Gastrocnemius medialis (tissue), 4 donors: Measurements from ENCODE around the gene CUEDC2. TPM values are rescaled to one million over a fixed set of nuclear protein-coding genes. Genes with fewer than 3 reads are reported as not detected.

Experiments
- ATAC-seq, 2 donors: fragments of 150-250 bp; one replicate each; pipeline ENCODE4 v1.9.1; 2016
- DNase-seq, 2 donors: peaks; one replicate each; pipeline ENCODE4 v3.0.0-alpha.2; 2019
- H3K27ac ChIP-seq, 4 donors: fragments of 200-600 bp; sonication (generic); 1 replicate in 1 of 4; 2 replicates in 3 of 4; pipeline ENCODE4 v1.5.1; 2016 to 2018; ENCODE audit warnings: mild to moderate bottlenecking in 2 of 4, moderate library complexity in 1 of 4
- H3K27me3 ChIP-seq, 3 donors: fragments of 200-600 bp; sonication (generic) in 2 of 3; 1 replicate in 1 of 3; 2 replicates in 2 of 3; pipeline versions ENCODE4 v1.5.1 to v1.6.0; 2016 to 2019; ENCODE audit warnings: mild to moderate bottlenecking in 1 of 3, moderate library complexity in 1 of 3
- H3K36me3 ChIP-seq, 2 donors: fragments of 200-600 bp; sonication (generic) in 1 of 2; one replicate each; pipeline ENCODE4 v1.5.1; 2017 to 2018
- H3K4me1 ChIP-seq, 2 donors: fragments of 200-600 bp; sonication (generic) in 1 of 2; one replicate each; pipeline ENCODE4 v1.5.1; 2016 to 2017; ENCODE audit warnings: mild to moderate bottlenecking in 2 of 2
- H3K4me3 ChIP-seq, 4 donors: fragments of 200-600 bp; sonication (generic) in 3 of 4; 1 replicate in 1 of 4; 2 replicates in 3 of 4; pipeline ENCODE4 v1.5.1; 2016 to 2019; ENCODE audit warnings: mild to moderate bottlenecking in 2 of 4
- H3K9me3 ChIP-seq, 3 donors: fragments of 200-600 bp; sonication (generic) in 2 of 3; 1 replicate in 1 of 3; 2 replicates in 2 of 3; pipeline ENCODE4 v1.5.1; 2016 to 2019
- POLR2A ChIP-seq, 2 donors: fragments of 450-650 bp; IDR thresholded peaks; one replicate each; pipeline ENCODE4 v1.6.1; 2017; ENCODE audit warnings: antibody characterized with exemption in 2 of 2, mild to moderate bottlenecking in 2 of 2, moderate library complexity in 2 of 2
- in situ Hi-C, 4 donors: fragments of 200-750 bp; cut with MboI; loops; one replicate each; pipeline versions ENCODE4 v1.15.0 to v1.8.0; 2017; ENCODE audit warnings: low sequenced_read_pairs in 4 of 4
- intact Hi-C: fragments of 100-400 bp; cut with DNase I; formaldehyde crosslinking; loops from one replicate; pipeline ENCODE4 v1.15.1; 2023; ENCODE audit warnings: low total_unique reads
- total RNA-seq, 4 donors: library from RNA; depleted of rRNA; stranded (reverse); fragments of >200 nt; gene quantifications; one replicate each; pipeline versions ENCODE4 v1.1.0 to v1.2.3, GENCODE V29; 2016
- TF ChIP-seq, protein P1 (sequence below), 5 experiments: fragments of 450-650 bp in 3 of 5; fragments of 200-600 bp in 2 of 5; sonication (generic) in 2 of 5; IDR thresholded peaks in 4 of 5; conservative IDR thresholded peaks in 1 of 5; 1 replicate in 4 of 5; 2 replicates in 1 of 5; pipeline ENCODE4 v1.5.1; 2016 to 2019; ENCODE audit warnings: antibody characterized with exemption in 5 of 5, mild to moderate bottlenecking in 3 of 5, moderate library complexity in 3 of 5

The CUEDC2 gene
- total RNA-seq, 4 donors from 2014 or later = 51.6 to 83.1 (median 70.2) TPM

DNA sequence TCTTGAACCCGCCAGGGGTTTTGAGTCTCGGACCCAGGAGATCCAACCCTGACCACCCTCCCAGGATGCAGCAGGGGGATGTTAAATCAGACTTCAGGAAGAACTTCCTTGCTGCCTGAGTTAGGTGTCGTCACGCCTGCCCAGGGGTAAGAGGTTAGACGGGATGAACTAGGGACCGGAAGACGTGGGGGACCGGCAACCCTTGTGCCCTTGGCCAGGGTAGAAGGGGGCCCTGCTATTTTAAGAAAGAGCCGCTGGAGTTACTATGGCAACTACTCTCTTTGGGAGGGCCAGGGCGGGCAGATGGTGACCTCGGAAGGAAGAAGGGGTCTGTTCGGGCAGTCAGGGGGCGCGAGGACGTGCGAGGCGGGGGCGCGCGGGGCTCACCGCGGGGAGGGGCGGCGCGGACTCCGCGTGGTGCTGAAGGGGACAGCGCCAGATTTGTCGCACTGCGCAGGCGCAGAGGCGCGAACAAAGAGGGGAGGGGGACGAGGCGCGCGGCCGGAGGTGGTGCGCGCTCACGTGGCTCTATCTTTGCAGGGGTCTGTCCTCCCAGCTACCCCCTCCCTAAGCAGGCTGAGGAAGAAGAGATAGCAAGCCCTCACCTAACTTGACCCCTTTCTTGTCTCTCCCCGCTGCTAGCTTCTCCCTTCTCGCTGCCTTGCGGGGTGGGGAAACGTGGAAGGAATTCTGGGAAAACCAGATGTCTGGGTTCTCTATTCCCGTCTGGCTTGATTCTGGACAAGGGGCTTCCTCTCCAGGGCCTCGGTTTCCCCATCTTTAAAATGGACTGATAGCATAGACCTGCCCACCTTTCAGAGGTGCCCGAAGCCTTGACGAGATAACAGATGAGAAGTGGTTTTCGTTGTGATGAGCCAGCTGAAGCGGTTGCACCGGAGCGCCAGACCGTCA lies 12.8 kb downstream of the CUEDC2 start:
- ATAC-seq = no peak
- no peak for TF ChIP-seq POLR2A (IDR thresholded peaks at IDR 0.05)
- TF ChIP-seq, protein P1, sequence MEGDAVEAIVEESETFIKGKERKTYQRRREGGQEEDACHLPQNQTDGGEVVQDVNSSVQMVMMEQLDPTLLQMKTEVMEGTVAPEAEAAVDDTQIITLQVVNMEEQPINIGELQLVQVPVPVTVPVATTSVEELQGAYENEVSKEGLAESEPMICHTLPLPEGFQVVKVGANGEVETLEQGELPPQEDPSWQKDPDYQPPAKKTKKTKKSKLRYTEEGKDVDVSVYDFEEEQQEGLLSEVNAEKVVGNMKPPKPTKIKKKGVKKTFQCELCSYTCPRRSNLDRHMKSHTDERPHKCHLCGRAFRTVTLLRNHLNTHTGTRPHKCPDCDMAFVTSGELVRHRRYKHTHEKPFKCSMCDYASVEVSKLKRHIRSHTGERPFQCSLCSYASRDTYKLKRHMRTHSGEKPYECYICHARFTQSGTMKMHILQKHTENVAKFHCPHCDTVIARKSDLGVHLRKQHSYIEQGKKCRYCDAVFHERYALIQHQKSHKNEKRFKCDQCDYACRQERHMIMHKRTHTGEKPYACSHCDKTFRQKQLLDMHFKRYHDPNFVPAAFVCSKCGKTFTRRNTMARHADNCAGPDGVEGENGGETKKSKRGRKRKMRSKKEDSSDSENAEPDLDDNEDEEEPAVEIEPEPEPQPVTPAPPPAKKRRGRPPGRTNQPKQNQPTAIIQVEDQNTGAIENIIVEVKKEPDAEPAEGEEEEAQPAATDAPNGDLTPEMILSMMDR (IDR thresholded peaks at IDR 0.05 in 4 of 5, conservative IDR thresholded peaks at IDR 0.05 in 1 of 5) = no peak
- no peaks in the 10 kb centered on the region for H3K36me3 ChIP-seq
- H3K27me3 ChIP-seq = peaks cover 30 to 44% (median 34%) of the 10 kb centered on the region in 3 donors
- intact Hi-C loops (loop anchor here (5.0 kb wide), 1 partner anchor 58 kb away; no protein-coding TSS in a partner anchor), in situ Hi-C loops (no loop called here)
- no peaks in the 10 kb centered on the region for H3K9me3 ChIP-seq
- H3K27ac ChIP-seq = peak overlapping the region in 3 of 4 donors; percentile 93 to 97 (median 96)
- peak in 1 of 2 donors; percentile 43 for DNase-seq
- H3K4me1 ChIP-seq = peaks cover 27 to 30% of the 10 kb centered on the region in 2 donors
- peak overlapping the region; percentile 82 to 92 (median 87) for H3K4me3 ChIP-seq

DNA sequence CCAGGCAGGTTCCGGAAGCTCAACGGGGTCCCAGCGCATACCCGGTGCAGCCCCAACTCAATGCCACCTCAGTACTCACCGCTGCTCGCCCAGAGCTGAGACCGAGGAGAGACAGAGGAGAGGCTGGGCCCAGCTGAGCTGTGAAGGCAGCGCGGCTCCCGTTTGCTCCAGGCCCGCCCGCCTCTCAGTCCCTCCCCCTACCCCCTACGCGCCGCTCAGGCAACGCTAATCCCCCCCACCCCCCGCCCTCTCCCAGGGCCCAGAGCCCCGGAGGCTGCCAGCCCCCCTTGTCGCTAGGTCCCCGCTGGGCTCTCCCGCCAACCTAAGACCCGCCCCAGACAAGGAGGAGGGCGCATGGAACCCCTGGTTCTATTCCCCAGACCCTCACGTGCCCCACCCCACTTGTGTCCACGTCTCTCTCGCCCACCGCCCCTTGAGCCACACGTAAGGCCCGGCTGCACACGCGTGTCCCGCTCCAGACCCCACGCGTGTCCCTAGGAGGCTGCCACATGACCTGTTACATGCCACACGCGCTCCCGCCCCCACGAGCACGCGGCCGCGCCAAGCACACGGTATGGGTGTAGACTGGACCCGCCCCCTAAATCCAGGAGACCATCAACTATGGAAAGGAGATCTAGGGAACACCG lies 13.6 kb downstream of the CUEDC2 start, which contains the start of gene PSD:
PSD (minus strand) TSS at position 164 of the 647 bp plus-strand sequence. CDS start 1,747 bp downstream, outside the sequence.
- Histone ChIP-seq H3K9me3 (no peaks in the 10 kb centered on the region), H3K27me3 (peaks cover 33 to 51% (median 39%) of the 10 kb centered on the region in 3 donors), H3K36me3 (no peaks in the 10 kb centered on the region), H3K27ac (no peak within 1 kb of the TSS), H3K4me1 (peaks cover 27 to 30% of the 10 kb centered on the region in 2 donors), H3K4me3 (peak within 1 kb of the TSS; percentile 82 to 92 (median 87))
- DNase-seq (no peak), ATAC-seq (no peak)
- TF ChIP-seq, protein P1 (IDR thresholded peaks at IDR 0.05 in 4 of 5, conservative IDR thresholded peaks at IDR 0.05 in 1 of 5) = no peak
- TF ChIP-seq POLR2A (IDR thresholded peaks at IDR 0.05) = no peak
- intact Hi-C loops (no loop called here), in situ Hi-C loops (no loop called here)

DNA sequence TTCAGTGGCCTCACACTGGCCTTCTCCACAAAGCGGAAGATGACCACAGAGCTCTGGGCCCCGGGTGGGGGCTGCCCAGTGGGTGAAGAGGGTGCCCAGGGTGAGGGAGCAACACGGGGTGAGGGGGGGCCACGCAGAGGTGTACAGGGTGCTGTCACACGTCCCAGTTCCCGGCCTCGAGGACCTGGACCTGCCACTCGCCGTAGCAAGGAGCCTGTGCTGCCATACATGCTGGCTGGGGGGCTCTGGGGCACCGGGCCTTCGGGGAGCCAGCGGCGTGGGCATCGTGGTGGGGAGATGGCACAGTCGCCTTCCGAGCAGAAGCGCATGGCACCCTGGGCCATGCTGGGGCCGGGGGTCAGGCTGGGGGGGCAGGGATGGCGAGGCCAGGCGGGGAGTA lies 15.7 kb downstream of the CUEDC2 start:
- Histone ChIP-seq H3K36me3 (no peaks in the 10 kb centered on the region), H3K9me3 (no peaks in the 10 kb centered on the region), H3K27ac (no peak overlapping the region), H3K27me3 (peaks cover 46 to 70% (median 54%) of the 10 kb centered on the region in 3 donors), H3K4me3 (no peak overlapping the region), H3K4me1 (peaks cover 16% of the 10 kb centered on the region in 2 donors)
- ATAC-seq = no peak
- no peak for DNase-seq
- TF ChIP-seq, protein P1 (IDR thresholded peaks at IDR 0.05 in 4 of 5, conservative IDR thresholded peaks at IDR 0.05 in 1 of 5) = no peak
- no peak for TF ChIP-seq POLR2A (IDR thresholded peaks at IDR 0.05)
- in situ Hi-C loops (no loop called here), intact Hi-C loops (no loop called here)

DNA sequence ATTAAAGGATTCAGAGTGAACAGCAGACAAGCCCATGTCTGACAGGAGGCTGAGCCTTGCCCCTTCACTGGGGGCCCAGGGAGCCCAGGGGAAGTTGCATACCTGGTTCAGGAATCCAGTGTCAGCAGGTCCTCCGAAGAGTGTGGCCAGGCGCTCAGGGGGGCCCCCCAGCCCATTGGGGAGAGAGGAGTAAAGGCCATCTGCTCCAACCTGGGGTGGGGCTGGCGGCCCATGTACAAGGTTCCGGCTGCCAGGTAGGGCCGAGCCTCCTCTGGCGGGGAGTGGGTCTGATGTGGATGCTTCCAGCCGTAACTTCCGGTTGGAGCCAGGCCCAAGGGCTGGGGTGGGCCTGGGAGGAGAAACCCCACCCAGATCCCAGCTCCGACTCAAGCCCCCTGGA lies 16.1 kb downstream of the CUEDC2 start:
- intact Hi-C loops = no loop called here
- ATAC-seq = no peak
- Histone ChIP-seq H3K27ac (no peak overlapping the region), H3K4me3 (no peak overlapping the region), H3K36me3 (no peaks in the 10 kb centered on the region), H3K27me3 (peaks cover 50 to 74% (median 58%) of the 10 kb centered on the region in 3 donors), H3K4me1 (peaks cover 16% of the 10 kb centered on the region in 2 donors), H3K9me3 (no peaks in the 10 kb centered on the region)
- in situ Hi-C loops = no loop called here
- no peak for DNase-seq
- TF ChIP-seq POLR2A (IDR thresholded peaks at IDR 0.05) = no peak
- TF ChIP-seq, protein P1 (IDR thresholded peaks at IDR 0.05 in 4 of 5, conservative IDR thresholded peaks at IDR 0.05 in 1 of 5) = no peak
